GM19467 (cell line): ENCODE data around the gene PSTPIP1.
A peak's percentile ranks its signal among the peaks of the same experiment; 100 is the strongest.
"Not testable (repeated sequence)": the region's sequence is repeated elsewhere in the genome, so short reads cannot be mapped to it uniquely, and the experiment has no call there.

Experiments used
- ATAC-seq: cut with Tn5 transposase; IDR thresholded peaks from one replicate; pipeline ENCODE4 v1.9.1; 2021; ENCODE audit warnings: mild to moderate bottlenecking, moderate library complexity; ENCODE audit not compliant: unreplicated experiment

The PSTPIP1 gene

DNA sequence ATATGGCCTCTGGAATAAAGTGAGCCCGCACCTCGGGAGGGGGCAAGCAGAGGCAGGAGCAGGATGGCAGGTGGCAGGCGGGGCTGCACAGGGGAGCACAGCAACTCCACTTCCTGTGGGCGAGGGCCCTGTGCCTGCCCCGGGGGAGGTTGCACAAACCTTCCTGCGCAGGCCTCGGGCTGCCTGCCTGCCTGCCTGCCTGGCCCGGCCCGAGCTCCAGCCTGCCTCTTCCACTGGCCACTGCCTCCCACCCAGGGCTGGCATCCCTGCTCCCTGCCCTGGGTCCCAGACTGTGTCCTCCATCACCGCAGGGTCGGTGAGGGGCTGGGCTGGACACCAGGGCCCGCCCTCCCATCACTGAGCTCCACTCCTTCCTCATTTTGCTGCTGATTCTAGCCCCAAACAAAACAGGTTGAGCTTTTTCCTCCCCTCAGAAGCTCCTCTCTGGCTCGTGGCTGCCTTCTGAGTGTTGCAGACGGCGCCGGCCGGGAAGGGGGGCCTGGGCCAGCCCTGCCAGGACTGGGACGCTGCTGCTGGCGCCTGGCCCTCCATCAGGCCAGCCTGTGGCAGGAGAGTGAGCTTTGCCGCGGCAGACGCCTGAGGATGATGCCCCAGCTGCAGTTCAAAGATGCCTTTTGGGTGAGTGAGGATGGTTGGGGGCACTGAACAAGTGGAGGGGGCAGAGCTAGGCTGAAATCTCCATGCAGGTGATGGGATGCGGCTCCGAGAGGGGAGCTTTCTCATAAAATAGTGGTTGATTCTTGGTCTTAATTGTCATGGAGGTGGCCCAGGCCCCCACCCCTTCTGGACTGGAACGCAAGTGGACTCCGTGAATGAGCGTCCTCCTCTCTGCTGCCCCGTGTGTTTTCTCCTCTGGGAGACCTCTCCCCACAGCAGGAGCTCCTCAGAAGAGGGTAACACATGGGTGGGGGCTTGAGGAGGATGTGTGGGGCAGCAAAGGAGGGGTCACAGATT, at the start of gene PSTPIP1:
Gene PSTPIP1 (plus strand): TSS at position 156 of the 975 bp plus-strand sequence. CDS start 448 bp downstream, at position 604.
- peak; percentile 55 for ATAC-seq

DNA sequence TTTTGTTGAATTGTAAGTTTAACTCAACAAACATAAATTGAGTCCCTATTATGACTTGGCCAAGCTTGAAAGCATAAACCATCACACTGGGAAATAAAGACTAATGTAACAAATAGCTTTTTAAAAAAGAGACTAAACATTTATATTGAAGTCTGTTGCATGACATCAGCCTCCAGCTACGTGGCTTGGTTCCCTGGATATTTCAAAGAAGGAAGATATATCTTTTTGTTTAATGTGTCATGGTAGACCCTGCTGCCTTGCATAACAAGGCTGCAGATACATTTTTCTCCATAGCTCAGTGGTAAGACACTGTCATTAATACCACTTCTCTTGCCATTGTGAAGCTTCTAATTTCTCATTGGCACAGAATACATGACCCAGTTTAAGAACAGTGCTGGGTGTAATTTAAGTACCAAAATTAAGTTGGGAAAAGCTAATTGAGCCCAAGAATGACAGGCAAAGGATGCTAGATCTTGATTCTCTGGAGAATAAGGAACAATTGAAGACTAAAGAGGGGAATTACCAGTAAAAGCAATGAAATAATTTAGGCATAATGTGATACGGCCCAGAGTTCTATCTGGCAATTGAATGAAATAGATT, 49.3 kb upstream of the PSTPIP1 start:
- ATAC-seq: no peak

DNA sequence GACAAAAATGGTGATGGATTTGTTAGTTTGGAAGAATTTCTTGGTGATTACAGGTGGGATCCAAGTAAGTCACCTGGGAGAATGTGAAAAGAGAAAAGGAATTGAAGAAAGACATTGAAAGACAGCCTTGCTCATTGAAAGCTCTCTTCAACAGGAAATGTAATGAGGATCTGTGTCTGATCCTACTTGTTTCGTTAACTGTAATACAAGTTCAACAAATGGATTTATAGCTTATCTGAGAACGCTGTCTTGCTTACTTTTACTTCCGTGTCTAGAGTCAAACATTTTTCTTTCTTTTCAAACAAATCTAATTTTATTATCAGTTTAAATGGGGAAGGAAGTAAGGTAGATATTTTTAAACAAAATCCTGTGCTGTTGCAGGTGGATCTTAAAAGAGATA, 47.5 kb upstream of the PSTPIP1 start:
- ATAC-seq: no peak

DNA sequence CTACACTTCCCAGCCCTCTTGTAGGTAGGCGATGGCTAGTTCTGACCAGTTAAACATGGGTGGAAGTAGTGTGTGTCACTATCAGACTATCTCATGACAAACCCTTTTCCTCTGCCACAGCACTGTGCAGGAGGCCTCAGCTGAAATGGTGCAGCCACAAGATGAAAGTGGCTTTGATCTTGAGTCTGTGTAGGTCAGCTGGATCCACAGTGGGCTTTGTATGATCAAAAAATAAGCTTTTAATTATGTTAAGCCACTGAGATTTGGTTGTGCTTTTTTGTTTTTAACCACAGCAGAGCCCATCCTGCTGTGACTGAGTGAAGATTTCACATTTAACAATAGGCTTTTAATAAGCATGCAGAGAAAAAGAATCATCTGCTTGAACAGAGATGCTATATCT, 43.7 kb upstream of the PSTPIP1 start:
- no peak for ATAC-seq

DNA sequence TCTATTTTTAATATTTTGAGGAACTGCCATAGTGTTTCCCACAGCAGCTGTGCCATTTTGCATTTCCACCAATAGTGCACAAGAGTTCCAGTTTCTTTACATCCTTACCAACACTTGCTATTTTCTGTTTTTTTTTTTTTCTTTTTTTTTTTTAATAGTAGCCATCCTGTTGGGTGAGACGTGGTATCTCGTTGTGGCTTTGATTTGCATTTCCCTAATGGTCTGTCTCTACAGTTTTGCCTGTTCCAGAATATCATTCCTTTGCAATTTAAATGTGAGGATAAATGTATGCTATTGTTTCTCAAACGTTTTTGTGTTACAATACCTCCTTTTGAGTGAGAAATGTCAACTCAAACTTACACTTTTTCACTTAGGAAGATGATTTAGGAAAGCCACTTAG, 41.0 kb upstream of the PSTPIP1 start:
- no peak for ATAC-seq

DNA sequence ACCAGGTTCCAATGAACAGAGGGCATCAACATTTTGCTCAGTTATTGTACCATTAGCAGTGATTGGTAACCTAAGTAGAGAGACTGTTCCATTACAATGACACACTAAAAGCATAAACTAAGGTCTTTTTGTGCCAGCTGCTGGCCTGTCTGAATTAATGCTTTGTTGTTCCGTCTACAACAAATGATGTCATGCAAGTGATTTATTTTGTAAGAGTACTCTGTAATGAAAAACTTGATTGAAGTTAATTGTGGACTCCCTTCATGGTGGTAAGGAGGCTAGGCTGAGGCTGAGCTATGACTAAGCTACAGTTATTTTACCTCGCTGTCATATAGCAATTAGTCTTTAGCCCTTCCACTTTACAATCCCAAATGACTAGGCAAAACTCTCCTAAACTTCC, 40.2 kb upstream of the PSTPIP1 start:
- ATAC-seq: no peak

DNA sequence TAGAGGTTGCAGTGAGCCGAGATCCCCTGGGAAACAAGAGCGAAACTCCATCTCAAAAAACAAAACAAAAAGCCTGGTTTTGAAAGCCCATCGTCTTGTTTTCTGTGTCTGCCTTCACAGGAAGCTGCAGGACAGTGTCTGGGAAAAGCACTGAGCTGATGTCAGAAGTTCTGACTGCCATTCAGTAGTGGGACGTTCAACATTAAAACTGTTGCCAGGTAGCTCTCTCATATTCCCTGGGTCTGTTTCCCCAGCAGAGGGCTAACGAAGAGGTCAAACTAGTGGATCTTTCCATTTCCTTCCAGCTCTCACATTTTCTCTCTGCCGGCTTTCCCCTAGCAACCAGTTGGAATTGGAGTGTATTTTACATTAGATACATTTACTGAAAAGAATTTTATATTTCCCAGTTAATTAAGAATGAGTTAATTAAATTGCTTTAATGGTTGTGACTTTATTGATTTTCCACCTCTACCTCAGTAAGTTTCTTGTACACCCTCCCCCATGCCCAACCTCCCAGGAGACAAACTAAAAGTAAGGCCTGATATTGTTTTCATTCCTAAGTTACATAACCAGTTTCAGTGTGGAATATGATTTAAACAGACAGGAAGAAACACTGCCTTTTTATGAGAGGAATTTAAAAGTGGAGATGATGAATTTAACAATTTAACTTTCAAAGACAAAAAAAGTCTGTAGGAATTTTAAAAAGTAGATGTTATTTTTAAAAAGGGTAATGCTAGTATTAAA, 33.5 kb upstream of the PSTPIP1 start:
- no peak for ATAC-seq

DNA sequence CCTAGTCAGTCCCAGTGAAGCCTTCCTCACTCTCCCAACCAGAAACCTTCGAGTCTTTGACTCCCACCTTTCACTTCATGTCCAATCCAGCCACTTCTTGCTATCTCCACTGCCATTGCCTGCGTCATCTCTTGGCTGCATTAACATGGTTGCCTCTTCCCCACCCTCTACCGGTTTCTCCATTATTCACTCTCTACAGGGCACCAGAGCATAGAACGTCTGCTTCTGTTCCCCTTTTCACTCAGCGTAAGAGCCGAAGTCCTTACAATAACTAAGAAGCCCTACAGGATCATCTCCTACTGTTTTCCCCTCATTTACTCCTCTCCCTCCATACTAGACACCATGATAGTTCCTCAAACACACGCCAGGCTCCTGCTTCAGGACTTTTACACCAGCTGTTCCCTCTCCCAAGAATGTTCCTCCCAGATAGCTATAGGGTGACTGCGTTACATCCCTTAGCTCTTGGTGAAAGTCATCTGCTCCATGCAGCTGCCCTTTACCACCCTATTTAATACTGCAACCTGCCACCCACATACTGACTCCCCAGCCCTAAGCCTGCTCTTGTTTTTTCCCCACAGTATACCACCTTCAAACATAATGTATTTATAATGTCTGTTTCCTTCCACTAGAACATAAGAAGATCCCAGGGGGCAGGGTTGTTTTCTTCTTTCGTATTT, 32.5 kb upstream of the PSTPIP1 start:
- no peak for ATAC-seq

DNA sequence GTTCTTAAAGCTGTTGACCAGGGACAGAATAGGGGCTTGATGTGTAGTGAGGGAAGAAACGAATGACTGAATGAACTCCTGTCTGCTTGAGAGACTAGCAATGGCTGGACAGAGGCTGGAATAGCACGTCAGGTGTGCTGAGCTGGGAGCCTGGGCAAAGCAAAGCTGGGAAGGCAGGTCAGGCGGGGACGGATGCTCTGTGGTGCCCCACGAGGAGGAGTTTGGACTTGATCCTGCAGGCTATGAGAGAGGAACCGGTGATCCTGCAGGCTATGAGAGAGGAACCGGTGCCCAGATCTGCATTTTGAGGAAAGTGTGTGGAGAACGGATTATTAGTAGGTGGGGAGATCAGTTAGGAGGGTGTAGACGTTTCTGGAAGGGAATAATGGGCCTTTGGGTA, 31.3 kb upstream of the PSTPIP1 start:
- no peak for ATAC-seq

DNA sequence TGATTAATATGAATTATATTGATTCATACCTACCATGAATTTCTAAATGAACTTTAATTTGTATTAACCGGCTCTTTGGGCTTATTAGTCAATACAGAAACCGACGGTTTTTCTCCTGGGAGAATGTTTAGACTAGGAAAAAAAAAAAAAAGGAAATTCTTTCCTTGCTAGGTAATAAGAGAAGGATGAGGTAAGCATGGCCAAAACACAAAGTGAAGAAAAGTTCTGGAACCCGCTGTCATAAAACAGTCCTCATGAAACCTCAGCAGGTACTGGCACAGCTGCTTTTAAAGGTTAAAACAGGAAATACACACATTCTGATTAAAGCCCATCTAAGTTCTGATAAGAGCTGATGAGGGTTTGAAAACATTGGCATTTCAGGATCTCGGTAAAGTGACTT, 30.8 kb upstream of the PSTPIP1 start:
- ATAC-seq: no peak

DNA sequence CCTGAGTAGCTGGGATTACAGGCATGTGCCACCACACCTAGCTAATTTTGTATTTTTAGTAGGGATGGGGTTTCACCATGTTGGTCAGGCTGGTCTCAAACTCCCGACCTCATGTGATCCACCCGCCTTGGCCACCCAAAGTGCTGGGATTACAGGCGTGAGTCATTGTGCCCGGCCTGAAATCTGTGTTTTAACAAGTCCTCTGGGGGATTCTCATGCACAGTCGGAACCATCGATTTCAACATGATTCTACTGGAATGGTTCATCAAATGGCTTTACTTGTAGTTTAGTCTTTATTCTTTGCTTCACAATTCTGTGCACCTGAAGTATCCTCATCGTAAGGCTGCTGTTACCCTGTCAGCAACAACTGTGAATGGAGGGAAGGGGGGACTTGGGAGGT, 28.9 kb upstream of the PSTPIP1 start:
- not testable (repeated sequence) for ATAC-seq

DNA sequence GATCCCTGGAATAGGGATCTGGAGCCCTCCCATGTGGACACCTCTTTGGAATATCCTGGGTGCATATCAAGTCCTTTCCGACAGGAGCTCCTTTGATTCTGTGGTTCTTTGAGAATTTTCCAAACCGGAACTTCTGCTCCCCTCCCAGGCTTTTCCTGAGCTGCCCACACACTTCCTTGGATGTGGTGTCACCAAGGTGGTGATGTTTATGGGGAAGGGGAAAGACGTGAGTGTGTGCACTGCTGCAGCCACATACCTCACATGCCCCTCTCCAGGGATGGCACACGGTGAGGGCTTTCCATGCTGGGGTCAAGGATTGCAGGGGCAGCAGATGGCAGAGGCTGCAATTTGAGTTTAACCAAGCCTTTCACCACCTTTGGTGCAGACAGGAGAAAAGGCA, 27.9 kb upstream of the PSTPIP1 start:
- ATAC-seq: no peak

DNA sequence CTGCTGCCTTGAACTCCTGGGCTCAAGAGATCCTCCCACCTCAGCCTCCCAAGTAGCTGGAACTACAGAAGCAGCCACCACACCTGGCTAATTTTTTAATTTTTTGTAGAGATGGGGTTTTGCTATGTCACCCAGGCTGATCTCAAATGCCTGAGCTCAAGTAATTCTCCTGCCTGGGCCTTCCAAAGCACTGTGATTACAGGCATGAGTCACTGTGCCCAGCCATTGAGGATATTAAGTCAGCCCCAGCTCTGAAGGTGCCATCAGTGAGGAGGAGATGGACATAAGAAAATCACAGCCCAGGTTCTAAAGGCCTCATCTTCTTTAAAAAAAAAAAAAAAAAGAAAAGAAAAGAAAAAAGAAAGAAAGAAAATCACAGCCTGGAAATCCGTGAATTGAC, 26.6 kb upstream of the PSTPIP1 start:
- ATAC-seq: no peak

DNA sequence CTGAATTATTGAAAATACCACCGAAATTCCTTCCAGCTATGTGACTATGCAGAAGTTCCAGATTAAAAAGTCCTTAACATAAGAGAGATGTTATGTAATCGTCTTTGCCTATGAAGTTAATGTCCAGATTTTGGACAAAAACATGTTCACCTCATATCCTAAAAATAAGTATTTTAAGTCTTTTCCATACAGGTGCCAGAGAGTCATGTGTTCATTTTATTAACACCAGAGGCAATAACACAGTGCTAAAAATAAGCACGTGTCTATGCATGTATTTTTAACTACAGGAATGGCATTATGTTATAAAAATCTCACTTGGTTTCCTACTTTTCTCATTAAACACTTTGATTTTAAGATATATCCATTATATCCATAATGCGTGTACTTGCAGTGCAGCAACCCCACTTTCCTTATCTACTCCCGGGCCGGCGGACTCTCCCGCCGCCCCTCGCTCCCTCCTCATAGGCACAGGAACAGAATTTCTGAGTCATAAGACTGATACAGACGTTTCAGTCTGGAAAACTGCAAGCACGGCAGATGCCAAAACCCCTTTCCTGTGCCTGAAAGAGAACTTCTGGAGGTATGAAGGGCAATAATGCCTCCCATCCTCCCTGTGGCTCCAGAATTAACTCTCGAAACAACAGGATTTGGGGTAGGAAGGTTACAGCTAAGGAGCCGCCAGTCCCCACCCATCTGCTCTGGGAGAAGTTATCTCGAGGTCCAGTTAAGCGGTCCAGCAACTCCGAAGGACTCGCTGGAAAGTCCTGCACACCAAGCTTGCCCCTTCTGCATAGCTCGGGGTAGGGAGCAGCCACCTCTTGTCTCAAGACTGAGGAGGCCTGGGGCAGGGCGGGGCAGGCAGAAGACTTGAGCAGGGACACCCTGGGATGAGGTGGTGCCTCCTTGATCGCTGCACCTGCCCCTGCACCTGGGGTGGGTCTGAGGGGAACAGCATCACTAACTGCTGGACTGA, 22.3 kb upstream of the PSTPIP1 start:
- ATAC-seq: no peak

DNA sequence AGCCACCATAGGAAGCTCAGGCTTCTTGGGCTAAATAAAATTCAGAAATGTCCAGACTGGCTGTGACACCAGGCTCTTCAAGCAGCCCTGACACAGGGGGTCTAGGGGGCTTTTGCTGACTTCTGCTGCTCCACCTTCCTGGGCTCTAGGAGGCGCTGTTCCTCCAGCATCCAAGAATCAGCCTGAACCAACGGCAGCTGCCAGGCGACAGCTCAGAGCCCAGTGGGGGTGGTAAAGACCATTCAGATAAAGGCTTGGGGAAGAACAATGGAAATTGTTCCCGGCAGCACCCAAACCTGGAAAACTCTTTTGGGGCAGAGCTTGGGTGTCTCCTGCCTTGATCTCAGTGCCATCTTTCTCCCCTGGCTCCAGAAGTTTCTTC, 21.6 kb upstream of the PSTPIP1 start:
- no peak for ATAC-seq

DNA sequence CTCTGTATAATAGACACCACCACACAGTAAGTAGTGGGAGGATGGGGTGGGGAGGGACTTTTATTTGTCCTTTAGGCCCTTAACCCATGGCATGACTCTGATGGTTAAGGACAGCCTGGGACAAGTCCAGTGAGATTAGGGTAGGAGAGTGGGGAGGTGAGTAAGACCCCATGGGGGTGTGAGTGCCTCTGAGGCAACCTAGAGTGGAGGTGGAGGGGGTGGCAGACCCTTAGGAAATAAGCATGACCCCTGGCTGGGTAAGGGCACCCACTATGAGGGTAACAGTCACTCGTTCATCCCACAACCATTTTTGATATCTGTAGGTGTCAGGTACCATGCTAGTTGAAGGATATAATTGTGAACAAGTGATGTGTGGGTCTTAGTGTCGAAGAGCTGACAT, 21.0 kb upstream of the PSTPIP1 start:
- ATAC-seq: no peak

DNA sequence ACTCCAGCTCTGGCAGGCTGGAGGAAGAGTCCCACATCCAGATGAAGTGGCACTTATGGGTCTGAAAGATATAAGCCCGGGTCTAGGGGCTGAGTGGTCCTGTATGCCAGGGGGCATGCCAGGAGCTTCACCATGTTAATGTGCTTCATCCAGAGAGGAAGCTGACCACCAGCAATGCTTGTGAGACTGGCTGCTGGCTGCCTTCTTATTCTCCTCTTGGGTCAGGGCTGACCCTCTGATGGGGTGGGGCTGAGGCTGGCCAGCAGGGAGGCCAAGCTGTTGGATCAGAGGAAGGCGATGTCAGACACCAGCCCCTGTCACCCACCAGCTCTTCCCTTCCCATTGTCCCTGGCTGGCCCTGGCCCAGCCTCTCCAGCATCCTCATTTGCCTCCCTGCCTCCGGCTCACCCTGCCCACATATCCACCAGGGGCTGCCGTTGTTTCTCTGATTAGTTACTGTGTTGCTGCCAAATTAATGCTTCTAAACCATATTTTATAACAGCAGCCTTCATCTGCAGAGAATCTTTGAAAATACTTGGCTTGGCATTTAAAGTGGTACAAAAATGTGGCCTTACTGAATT, 20.4 kb upstream of the PSTPIP1 start:
- no peak for ATAC-seq

DNA sequence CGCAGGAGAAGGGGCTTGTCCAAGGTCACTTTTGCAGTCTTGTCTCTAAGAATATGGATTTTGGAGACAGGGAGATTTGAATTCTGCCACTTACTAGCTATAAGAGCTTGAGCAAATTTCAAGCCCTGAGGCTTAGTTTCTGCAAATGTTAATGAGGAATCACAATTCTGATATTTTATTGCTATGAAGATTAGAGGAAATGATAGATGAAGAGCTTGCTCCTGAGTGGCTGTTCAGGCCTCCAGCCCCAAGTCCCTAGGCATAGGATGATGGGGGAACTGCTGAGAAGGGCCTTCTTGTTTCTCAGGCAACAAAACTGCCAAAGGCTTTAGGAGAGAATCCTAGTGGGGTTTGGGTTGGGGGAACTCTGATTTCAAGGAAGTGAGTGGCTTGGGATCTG, 18.8 kb upstream of the PSTPIP1 start:
- ATAC-seq: no peak

DNA sequence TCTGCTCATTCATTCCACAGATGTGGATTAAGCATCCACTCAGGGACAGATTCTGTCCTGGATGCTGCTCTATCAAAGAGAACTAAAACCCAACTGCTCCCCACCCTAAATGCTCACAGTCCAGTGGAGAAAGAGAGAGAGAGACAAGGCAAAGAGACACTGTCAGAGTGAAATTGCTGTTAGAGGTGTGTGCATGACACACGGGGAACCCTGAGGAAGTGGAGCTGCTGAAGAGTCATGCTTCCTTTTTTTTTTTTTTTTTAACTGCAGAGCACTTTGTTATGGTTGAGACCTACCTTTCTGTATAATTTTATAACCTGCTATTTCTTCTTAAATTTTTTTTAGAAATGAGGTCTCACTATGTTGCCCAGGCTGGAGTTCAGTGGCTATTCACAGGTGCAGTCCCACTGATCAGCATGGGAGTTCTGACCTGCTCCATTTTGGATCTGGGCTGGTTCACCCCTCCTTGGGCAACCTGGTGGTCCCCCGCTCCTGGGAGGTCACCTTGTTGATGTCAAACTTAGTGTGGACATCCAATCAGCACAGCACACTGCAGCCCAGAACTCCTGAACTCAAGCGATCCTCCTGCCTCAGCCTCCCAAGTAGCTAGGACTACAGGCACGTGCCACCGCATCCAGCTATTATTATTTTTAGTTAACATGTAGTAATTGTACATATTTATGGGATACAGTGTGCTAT, 18.2 kb upstream of the PSTPIP1 start:
- ATAC-seq: no peak
